T-helper 2 cell treated with Interferon-gamma antibody and Interleukin-4, amounts not matched to agents 5 μg/mL and 100 μg/mL, for 36 hours (primary cell): ENCODE results near the gene VPS16.

Source experiments
- DNase-seq: peaks from one replicate; pipeline ENCODE4 v3.0.0; 2021; ENCODE audit warnings: low spot score
- H3K27ac Mint-ChIP-seq: one replicate; pipeline ENCODE4 v1.8.0; 2021; ENCODE audit warnings: mild to moderate bottlenecking, mixed read lengths
- H3K27me3 Mint-ChIP-seq: one replicate; pipeline ENCODE4 v1.8.0; 2021; ENCODE audit warnings: low read depth, mixed read lengths
- H3K36me3 Mint-ChIP-seq: one replicate; pipeline ENCODE4 v1.8.0; 2021; ENCODE audit warnings: low read depth, mixed read lengths
- H3K4me1 Mint-ChIP-seq: one replicate; pipeline ENCODE4 v1.8.0; 2021; ENCODE audit warnings: low read depth, mixed read lengths
- H3K4me3 Mint-ChIP-seq: one replicate; pipeline ENCODE4 v1.8.0; 2022; ENCODE audit warnings: mild to moderate bottlenecking, moderate library complexity, mixed read lengths
- H3K9me3 Mint-ChIP-seq: one replicate; pipeline ENCODE4 v1.8.0; 2021; ENCODE audit warnings: mixed read lengths

VPS16 gene

GRCh38 chr20:2899243-2899642 is 58.7 kb downstream of the VPS16 start:
- Mint-ChIP-seq H3K27me3 (no peaks in the 10 kb centered on the region), H3K36me3 (peaks cover 21% of the 10 kb centered on the region), H3K4me3 (no peak overlapping the region), H3K9me3 (peaks cover 10% of the 10 kb centered on the region), H3K4me1 (peaks cover 16% of the 10 kb centered on the region), H3K27ac (no peak overlapping the region)
- DNase-seq: no peak

DNA sequence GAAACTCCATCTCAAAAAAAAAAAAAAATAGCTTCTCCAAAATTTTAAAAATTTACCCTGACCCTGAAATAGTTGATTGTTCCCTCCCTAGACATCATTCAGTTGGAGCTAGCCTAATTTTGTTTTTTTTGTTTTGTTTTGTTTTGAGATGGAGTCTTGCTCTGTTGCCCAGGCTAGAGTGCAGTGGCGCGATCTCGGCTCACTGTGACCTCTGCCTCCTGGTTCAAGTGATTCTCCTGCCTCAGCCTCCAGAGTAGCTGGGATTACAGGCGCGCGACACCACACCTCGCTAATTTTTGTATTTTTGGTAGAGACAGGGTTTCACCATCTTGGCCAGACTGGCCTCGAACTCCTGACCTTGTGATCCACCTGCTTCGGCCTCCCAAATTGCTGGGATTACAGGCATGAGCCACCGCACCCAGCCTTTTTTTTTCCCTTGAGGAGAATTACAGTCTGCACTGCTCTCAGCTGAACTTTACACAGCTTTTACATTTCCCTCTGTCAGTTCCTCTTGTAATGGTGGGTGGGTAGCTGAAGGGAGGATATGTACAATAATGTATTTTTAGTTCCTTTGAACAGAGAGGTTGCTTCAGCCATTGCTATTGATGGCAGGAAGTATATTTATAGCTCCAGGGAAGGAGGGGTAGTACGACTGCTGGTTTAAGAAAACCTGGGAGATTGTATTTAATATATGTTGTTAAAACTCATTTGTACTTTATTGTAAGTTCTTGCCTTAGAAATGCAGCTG is 60.5 kb downstream of the VPS16 start:
- Mint-ChIP-seq H3K27ac (no peak overlapping the region), H3K4me3 (peak overlapping the region; percentile 18), H3K4me1 (peaks cover 16% of the 10 kb centered on the region), H3K9me3 (peaks cover 4% of the 10 kb centered on the region), H3K27me3 (no peaks in the 10 kb centered on the region), H3K36me3 (peaks cover 15% of the 10 kb centered on the region)
- DNase-seq: no peak

DNA sequence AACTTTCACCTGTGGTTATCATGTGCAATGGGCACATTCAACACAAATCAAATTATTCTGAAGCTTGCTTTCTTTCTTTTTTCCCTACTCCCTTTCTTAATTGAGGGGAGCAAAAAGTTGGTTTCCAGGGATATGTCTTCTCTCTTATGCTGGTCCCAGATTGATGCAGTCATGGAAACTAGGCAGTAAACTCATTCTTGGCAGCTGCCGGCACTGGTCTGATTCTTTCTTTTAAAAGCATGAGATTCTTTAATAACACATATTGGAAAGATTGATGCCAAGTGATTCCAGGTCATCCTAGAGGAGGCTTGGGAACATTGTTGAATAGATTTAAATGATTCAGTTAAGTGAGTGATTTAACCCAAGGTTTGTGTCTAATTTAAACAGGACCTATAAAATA is 61.7 kb downstream of the VPS16 start:
- H3K9me3 Mint-ChIP-seq: no peaks in the 10 kb centered on the region
- peaks cover 16% of the 10 kb centered on the region for H3K4me1 Mint-ChIP-seq
- no peak overlapping the region for H3K4me3 Mint-ChIP-seq
- no peak overlapping the region for H3K27ac Mint-ChIP-seq
- H3K36me3 Mint-ChIP-seq: peaks cover 8% of the 10 kb centered on the region
- DNase-seq: no peak
- H3K27me3 Mint-ChIP-seq: no peaks in the 10 kb centered on the region

GRCh38 chr20:2902818-2903217 is 62.3 kb downstream of the VPS16 start:
- Mint-ChIP-seq H3K36me3 (peaks cover 6% of the 10 kb centered on the region), H3K4me1 (peaks cover 16% of the 10 kb centered on the region), H3K27me3 (no peaks in the 10 kb centered on the region), H3K9me3 (no peaks in the 10 kb centered on the region), H3K4me3 (no peak overlapping the region), H3K27ac (no peak overlapping the region)
- DNase-seq: no peak

DNA sequence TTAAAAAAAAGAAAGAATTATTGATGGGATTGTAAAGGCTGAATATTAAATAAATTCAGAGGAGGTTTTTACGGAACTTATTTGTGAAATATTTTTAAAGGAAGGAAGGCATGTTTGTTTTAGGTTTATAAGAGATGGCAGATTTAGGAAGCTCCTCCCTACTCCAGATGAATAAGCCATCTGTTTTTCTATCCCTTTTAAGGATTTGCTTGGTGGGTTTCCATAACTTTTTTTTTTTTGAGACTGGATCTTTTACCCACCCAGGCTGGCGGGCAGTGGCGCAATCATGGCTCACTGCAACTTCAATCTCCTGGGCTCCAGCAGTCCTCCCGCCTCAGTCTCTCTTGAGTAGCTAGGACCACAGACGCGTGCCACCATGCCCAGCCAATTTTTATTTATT is 63.1 kb downstream of the VPS16 start:
- H3K4me3 Mint-ChIP-seq: no peak overlapping the region
- no peak overlapping the region for H3K27ac Mint-ChIP-seq
- peaks cover 16% of the 10 kb centered on the region for H3K4me1 Mint-ChIP-seq
- no peaks in the 10 kb centered on the region for H3K27me3 Mint-ChIP-seq
- no peak for DNase-seq
- peaks cover 6% of the 10 kb centered on the region for H3K36me3 Mint-ChIP-seq
- H3K9me3 Mint-ChIP-seq: no peaks in the 10 kb centered on the region

GRCh38 chr20:2907519-2907918 is 67.0 kb downstream of the VPS16 start:
- H3K4me1 Mint-ChIP-seq: peaks cover 1% of the 10 kb centered on the region
- no peak overlapping the region for H3K4me3 Mint-ChIP-seq
- H3K27me3 Mint-ChIP-seq: no peaks in the 10 kb centered on the region
- H3K36me3 Mint-ChIP-seq: peaks cover 5% of the 10 kb centered on the region
- DNase-seq: no peak
- H3K27ac Mint-ChIP-seq: no peak overlapping the region
- H3K9me3 Mint-ChIP-seq: no peaks in the 10 kb centered on the region

DNA sequence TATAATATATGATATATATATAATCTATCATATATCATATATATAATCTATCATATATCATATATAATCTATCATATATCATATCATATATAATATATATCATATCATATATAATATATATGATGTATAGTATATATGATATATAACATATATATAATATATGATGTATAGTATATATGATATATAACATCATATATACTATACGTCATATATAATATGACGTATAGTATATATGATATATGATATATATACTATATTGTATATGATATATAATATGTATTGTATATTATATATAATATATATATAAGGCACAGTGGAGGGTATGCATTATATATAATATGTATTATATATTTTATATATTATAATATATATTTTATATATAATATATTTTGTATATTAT is 69.4 kb downstream of the VPS16 start:
- DNase-seq: no peak
- H3K27me3 Mint-ChIP-seq: no peaks in the 10 kb centered on the region
- H3K4me1 Mint-ChIP-seq: peaks cover 1% of the 10 kb centered on the region
- H3K27ac Mint-ChIP-seq: no peak overlapping the region
- peaks cover 5% of the 10 kb centered on the region for H3K36me3 Mint-ChIP-seq
- no peak overlapping the region for H3K4me3 Mint-ChIP-seq
- H3K9me3 Mint-ChIP-seq: no peaks in the 10 kb centered on the region

- Mint-ChIP-seq H3K27me3 (no peaks in the 10 kb centered on the region), H3K4me1 (peaks cover 4% of the 10 kb centered on the region), H3K27ac (no peak overlapping the region), H3K4me3 (no peak overlapping the region), H3K9me3 (no peaks in the 10 kb centered on the region), H3K36me3 (peaks cover 6% of the 10 kb centered on the region)
- DNase-seq: peak; percentile 13
These were observed 70.7 kb downstream of the VPS16 start for GRCh38 chr20:2911200-2911599.

DNA sequence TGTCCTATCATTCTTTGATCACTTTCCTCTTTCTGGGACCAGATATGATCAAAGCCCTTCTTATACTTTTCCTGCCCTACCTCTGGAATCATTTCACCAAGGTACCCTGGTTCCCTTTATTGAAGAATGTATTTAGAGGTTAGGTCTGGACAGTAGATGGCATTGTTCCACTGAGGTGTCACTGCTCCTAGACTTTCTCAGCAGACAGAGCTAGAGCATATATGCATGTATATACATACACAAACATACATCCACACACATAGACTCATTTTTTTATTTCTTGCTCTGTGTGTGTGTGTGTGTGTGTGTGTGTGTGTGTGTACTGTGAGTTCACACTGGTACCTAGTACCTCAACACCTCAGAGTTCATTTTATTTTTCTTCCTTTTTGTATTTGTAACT is 73.6 kb downstream of the VPS16 start:
- Mint-ChIP-seq H3K4me1 (peaks cover 12% of the 10 kb centered on the region), H3K4me3 (no peak overlapping the region), H3K27me3 (no peaks in the 10 kb centered on the region), H3K27ac (no peak overlapping the region), H3K9me3 (no peaks in the 10 kb centered on the region), H3K36me3 (peaks cover 12% of the 10 kb centered on the region)
- no peak for DNase-seq
